Measurements from ENCODE around the gene ATAD3C.

- TF ChIP-seq POLR2AphosphoS5 (IDR thresholded peaks at IDR 0.05; ENCODE audit: insufficient read depth in 1 of 2, low read depth in 1 of 2): no peak
- TF ChIP-seq CTCF (IDR thresholded peaks at IDR 0.05): no peak
Observed at GRCh38 chr1:1510912-1511532, 61.5 kb downstream of the ATAD3C start.

Measured in vagina (tissue), 2 donors.